Coronary artery (tissue), 2 donors: ENCODE measurements around the gene KIF26B.

Source experiments
- DNase-seq: peaks from one replicate; pipeline ENCODE4 v3.0.0-alpha.2; 2017; ENCODE audit warnings: low spot score
- H3K27ac ChIP-seq, 2 donors: fragments of 200-600 bp; sonication (generic); one replicate each; pipeline ENCODE4 v1.5.1; 2016 to 2019
- H3K4me3 ChIP-seq: fragments of 200-600 bp; sonication (generic); 2 replicates; pipeline ENCODE4 v1.5.1; 2016; ENCODE audit warnings: mild to moderate bottlenecking, moderate library complexity
- CTCF ChIP-seq: fragments of 200-600 bp; sonication (generic); IDR thresholded peaks from one replicate; pipeline ENCODE4 v1.5.1; 2019; ENCODE audit warnings: antibody characterized with exemption

KIF26B gene

DNA sequence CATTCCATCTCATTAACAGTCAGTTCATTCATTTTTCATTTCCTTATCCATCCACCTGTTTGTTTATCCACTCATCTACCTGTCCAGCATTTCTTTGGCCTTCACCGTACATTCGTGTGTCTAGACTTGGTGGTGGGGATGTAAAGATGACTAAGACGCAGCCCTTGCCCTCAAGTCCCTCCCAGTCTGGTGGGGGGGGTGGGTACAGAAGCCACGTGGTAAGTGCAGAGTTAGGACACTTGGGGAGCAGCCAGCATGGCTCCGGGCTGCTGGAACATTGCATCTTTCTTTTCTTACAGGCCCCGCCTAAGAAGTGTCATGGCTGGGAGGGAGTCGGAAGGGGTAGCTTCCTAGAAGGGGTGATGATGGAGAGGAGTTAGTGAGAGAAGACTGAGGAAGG is 17.2 kb downstream of the KIF26B start:
- no peak for TF ChIP-seq CTCF
- DNase-seq: no peak

DNA sequence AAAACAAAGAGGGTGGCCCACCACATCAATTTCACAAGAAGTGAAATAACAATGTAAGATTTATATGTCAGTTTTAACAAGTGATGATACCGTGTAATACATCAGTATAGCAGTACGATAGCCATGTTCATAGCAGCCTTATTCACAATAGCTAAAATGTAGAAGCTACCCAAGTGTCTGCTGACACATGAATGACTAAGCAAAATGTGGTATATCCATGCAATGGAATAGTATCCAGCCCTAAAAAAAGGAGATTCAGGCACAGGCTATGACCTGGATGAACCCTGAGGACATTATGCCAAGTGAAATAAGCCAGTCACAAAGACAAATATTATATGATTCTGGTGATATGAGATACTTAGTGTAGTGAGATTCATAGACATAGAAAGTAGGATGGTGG is 18.0 kb downstream of the KIF26B start:
- H3K27ac ChIP-seq: no peak overlapping the region
- DNase-seq: no peak
- no peak for TF ChIP-seq CTCF
- no peak overlapping the region for H3K4me3 ChIP-seq

More for the DNA sequence above, 17.2 kb downstream of the KIF26B start:
- Histone ChIP-seq H3K4me3 (no peak overlapping the region), H3K27ac (no peak overlapping the region)

- no peak for DNase-seq
- H3K4me3 ChIP-seq: no peak overlapping the region
- no peak overlapping the region for H3K27ac ChIP-seq
- TF ChIP-seq CTCF: no peak
These were observed 18.8 kb downstream of the KIF26B start for GRCh38 chr1:245173446-245174211.

GRCh38 chr1:245177071-245177900 is 22.5 kb downstream of the KIF26B start:
- Histone ChIP-seq H3K4me3 (no peak overlapping the region), H3K27ac (no peak overlapping the region)
- TF ChIP-seq CTCF: no peak
- DNase-seq: no peak

DNA sequence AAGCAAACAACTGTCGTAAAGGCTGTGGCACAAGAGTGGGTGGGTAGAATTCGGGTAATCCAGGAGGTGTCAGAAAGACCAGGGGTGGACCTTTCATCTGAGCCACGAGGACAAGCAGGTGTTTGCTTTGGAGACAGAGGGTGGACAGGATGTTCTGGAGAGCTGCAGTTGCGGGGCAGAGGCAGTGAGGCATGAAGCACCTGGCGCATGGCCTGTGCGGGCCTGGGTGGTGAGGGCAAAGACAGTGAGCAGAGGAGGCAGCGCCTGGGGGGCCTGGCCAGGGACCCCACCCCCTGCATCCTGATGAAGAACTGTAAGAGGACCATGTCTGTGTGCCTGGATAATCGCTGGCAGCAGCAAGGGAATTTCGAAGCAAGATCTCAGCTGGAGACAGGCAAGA is 24.9 kb downstream of the KIF26B start:
- TF ChIP-seq CTCF: no peak
- Histone ChIP-seq H3K4me3 (no peak overlapping the region), H3K27ac (no peak overlapping the region)
- DNase-seq: no peak

GRCh38 chr1:245180496-245181157 is 25.8 kb downstream of the KIF26B start:
- no peak for DNase-seq
- TF ChIP-seq CTCF: no peak
- Histone ChIP-seq H3K27ac (no peak overlapping the region), H3K4me3 (no peak overlapping the region)
